GM12891 (cell line): ENCODE measurements around the gene TRIM66.

ENCODE experiments used
- POLR2A ChIP-seq: IDR thresholded peaks from 2 replicates; pipeline ENCODE4 v1.6.1; 2011; ENCODE audit warnings: low read depth, low read length, control low read depth
- POLR2AphosphoS5 ChIP-seq: IDR thresholded peaks from 2 replicates; pipeline ENCODE4 v1.6.1; 2011; ENCODE audit warnings: low read depth, low read length, control low read depth
- SPI1 ChIP-seq: IDR thresholded peaks from 2 replicates; pipeline ENCODE4 v1.6.1; 2011; ENCODE audit warnings: low read depth, low read length, control low read depth

- no peak; the same call in 1 of the 2 replicates for TF ChIP-seq POLR2A
- TF ChIP-seq SPI1: no peak
- TF ChIP-seq POLR2AphosphoS5: no peak
These were observed 2.8 kb upstream of the TRIM66 start for GRCh38 chr11:8685306-8685705.
